BLaER1 (cell line): ENCODE results near the gene BCL3.

Experiments used
- H3K27ac ChIP-seq: shearing (Covaris generic); formaldehyde crosslinking; 2 replicates; pipeline ENCODE4 v1.8.1; 2022
- H3K27me3 ChIP-seq: shearing (Covaris generic); formaldehyde crosslinking; 2 replicates; pipeline ENCODE4 v1.8.1; 2022
- H3K36me3 ChIP-seq: shearing (Covaris generic); formaldehyde crosslinking; 2 replicates; pipeline ENCODE4 v1.8.1; 2022
- H3K4me1 ChIP-seq: shearing (Covaris generic); formaldehyde crosslinking; 2 replicates; pipeline ENCODE4 v1.8.1; 2022
- H3K4me2 ChIP-seq: shearing (Covaris generic); formaldehyde crosslinking; 2 replicates; pipeline ENCODE4 v1.8.1; 2022
- H3K4me3 ChIP-seq: shearing (Covaris generic); formaldehyde crosslinking; 2 replicates; pipeline ENCODE4 v1.8.1; 2022
- H3K9ac ChIP-seq: shearing (Covaris generic); formaldehyde crosslinking; 2 replicates; pipeline ENCODE4 v1.8.1; 2022
- H3K9me3 ChIP-seq: shearing (Covaris generic); formaldehyde crosslinking; 2 replicates; pipeline ENCODE4 v1.8.1; 2022
- H4K20me1 ChIP-seq: shearing (Covaris generic); formaldehyde crosslinking; 2 replicates; pipeline ENCODE4 v1.8.1; 2022
- Cebpa-rat ChIP-seq: shearing (Covaris generic); IDR thresholded peaks from 2 replicates; pipeline ENCODE4 v1.8.1; 2022

The BCL3 gene

DNA sequence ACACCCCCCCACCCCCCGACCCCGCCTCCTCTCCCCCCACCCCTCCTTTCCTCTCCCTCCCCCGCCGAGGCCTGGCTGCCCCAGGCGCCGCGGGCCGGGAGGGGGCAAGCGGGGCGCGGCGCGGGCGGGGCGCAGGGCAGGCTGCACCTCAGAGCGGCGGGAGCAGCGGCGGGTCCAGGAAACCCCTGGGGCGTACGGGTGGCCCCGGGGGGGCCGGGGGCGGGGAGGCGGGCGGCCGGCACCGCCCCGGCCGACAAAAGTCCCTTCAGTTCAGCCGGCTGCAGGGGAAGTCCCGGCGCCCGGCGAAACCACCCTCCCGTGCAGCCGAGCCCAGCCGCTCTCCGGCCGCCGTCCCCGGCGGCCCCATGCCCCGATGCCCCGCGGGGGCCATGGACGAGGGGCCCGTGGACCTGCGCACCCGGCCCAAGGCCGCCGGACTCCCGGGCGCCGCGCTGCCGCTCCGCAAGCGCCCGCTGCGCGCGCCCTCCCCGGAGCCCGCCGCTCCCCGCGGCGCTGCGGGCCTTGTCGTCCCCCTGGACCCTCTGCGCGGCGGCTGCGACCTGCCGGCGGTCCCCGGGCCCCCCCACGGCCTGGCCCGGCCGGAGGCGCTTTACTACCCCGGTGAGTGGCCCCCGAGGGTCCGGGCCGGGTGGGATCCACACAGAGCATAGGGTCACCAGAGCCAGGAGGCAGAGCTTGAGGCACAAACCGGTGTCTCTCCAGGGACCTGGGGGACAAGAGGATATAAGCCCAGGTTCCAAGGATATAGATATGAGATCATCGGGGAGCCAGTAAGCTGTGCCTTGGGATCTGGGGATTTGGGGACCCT is at the start of gene BCL3:
Gene BCL3, plus strand, starts transcription at position 283 of the 829 bp plus-strand sequence. Its CDS starts 83 bp downstream, at position 366.
- Histone ChIP-seq H4K20me1 (peaks cover 18% of the 10 kb centered on the region; the same call in 1 of the 2 replicates), H3K36me3 (peaks cover 14% of the 10 kb centered on the region), H3K4me3 (peak within 1 kb of the TSS; percentile 91), H3K9ac (peak within 1 kb of the TSS; percentile 93), H3K27ac (peak within 1 kb of the TSS; percentile 95), H3K4me1 (peaks cover 49% of the 10 kb centered on the region), H3K27me3 (no peaks in the 10 kb centered on the region), H3K9me3 (no peaks in the 10 kb centered on the region), H3K4me2 (peak within 1 kb of the TSS; percentile 99)
- no peak for TF ChIP-seq Cebpa-rat

GRCh38 chr19:44700547-44700946 is 48.0 kb upstream of the BCL3 start:
- H3K4me3 ChIP-seq, result no peak overlapping the region
- H3K4me2 ChIP-seq, result no peak overlapping the region
- no peak for TF ChIP-seq Cebpa-rat
- H3K4me1 ChIP-seq, result peaks cover 26% of the 10 kb centered on the region
- H3K36me3 ChIP-seq, result no peaks in the 10 kb centered on the region
- no peaks in the 10 kb centered on the region for H3K9me3 ChIP-seq
- no peaks in the 10 kb centered on the region for H4K20me1 ChIP-seq
- no peak overlapping the region for H3K9ac ChIP-seq
- H3K27ac ChIP-seq, result no peak overlapping the region
- no peaks in the 10 kb centered on the region for H3K27me3 ChIP-seq

- Histone ChIP-seq H3K4me1 (peaks cover 25% of the 10 kb centered on the region), H3K9me3 (no peaks in the 10 kb centered on the region), H4K20me1 (no peaks in the 10 kb centered on the region), H3K27ac (no peak overlapping the region), H3K4me3 (no peak overlapping the region), H3K36me3 (no peaks in the 10 kb centered on the region), H3K27me3 (no peaks in the 10 kb centered on the region), H3K9ac (no peak overlapping the region), H3K4me2 (no peak overlapping the region)
- TF ChIP-seq Cebpa-rat, result no peak
These were observed 47.3 kb upstream of the BCL3 start for GRCh38 chr19:44701228-44701627.

DNA sequence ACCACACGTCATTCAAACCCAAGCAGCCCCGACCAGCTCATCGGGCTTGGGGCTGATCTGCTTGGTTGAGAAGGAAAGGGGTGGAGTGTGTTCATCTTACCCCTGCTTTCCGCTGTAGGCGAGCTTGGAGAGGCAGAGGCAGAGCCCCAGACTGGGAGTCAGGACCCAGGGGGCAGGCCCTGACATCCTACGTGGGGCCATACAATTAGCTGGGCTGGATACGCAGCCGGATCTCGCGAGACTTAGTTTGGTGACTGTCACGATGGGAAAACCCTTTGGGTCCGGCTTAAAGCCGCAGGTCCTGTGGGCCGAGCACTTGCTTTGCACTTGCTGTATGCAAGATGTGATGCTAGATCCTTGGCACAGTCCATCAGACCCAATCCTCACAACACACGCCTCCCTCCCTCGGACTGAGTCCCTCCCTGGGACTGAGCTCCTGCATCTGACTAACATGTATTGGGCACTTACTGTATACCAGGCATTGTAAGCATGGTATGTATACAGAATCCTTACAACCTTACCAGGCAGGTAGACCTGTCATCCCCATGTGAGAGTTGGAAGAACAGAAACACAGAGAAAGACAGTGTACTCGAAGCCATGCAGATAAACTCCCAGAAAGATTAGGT is 45.8 kb upstream of the BCL3 start:
- no peaks in the 10 kb centered on the region for H3K36me3 ChIP-seq
- peaks cover 10% of the 10 kb centered on the region for H3K4me1 ChIP-seq
- H3K27me3 ChIP-seq, result no peaks in the 10 kb centered on the region
- H3K4me3 ChIP-seq, result no peak overlapping the region
- H4K20me1 ChIP-seq, result no peaks in the 10 kb centered on the region
- no peak overlapping the region for H3K27ac ChIP-seq
- no peak overlapping the region for H3K4me2 ChIP-seq
- H3K9me3 ChIP-seq, result no peaks in the 10 kb centered on the region
- no peak for TF ChIP-seq Cebpa-rat
- no peak overlapping the region for H3K9ac ChIP-seq

- TF ChIP-seq Cebpa-rat, result no peak
- no peak overlapping the region for H3K4me3 ChIP-seq
- no peaks in the 10 kb centered on the region for H4K20me1 ChIP-seq
- no peak overlapping the region for H3K9ac ChIP-seq
- H3K9me3 ChIP-seq, result no peaks in the 10 kb centered on the region
- H3K27me3 ChIP-seq, result no peaks in the 10 kb centered on the region
- H3K4me2 ChIP-seq, result no peak overlapping the region
- no peak overlapping the region for H3K27ac ChIP-seq
- H3K4me1 ChIP-seq, result peaks cover 2% of the 10 kb centered on the region
- H3K36me3 ChIP-seq, result no peaks in the 10 kb centered on the region
These were observed 45.0 kb upstream of the BCL3 start for GRCh38 chr19:44703336-44704078.

DNA sequence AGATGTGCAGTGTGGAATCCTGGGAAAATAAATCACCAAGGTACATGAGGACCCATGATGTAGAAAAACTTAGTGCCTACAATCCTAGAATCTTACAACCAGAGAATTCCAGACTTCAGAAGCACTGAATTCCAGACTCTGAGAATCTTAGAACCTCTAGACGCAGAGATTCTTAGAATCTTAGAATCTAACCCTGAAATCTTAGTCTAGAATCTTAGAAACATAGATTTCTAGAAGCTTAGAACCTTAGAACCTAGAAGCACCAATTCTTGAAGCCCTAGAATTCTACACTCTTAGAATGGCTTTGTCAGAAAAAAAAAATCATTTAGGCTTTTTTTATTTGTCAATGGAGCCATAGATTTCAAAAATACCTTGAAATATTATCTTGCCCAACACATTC is 43.5 kb upstream of the BCL3 start:
- Histone ChIP-seq H3K4me2 (no peak overlapping the region), H3K27ac (no peak overlapping the region), H3K9me3 (no peaks in the 10 kb centered on the region), H4K20me1 (no peaks in the 10 kb centered on the region), H3K9ac (no peak overlapping the region), H3K36me3 (no peaks in the 10 kb centered on the region), H3K27me3 (no peaks in the 10 kb centered on the region), H3K4me3 (no peak overlapping the region), H3K4me1 (peaks cover 3% of the 10 kb centered on the region)
- TF ChIP-seq Cebpa-rat, result no peak

DNA sequence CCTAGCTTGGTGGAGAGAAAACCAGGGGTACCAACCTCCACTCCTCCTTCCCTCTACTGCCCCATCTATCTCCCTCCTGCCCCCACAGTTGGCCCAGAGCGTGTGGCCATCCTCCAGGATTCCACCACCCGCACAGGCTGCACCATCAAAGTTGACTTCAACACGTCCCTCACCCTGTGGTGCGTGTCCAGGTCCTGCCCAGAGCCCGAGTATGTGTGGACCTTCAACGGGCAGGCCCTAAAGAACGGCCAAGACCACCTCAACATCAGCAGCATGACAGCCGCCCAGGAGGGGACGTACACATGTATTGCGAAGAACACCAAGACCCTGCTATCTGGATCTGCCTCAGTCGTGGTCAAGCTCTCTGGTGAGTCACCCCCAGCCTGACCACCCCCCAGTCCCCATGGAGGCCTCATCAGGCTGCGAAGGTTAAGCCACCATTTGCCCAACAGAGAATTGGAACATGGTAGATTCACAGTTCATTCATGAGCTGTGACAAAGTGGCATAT is 43.0 kb upstream of the BCL3 start:
- H3K4me2 ChIP-seq, result no peak overlapping the region
- peaks cover 9% of the 10 kb centered on the region for H3K4me1 ChIP-seq
- no peaks in the 10 kb centered on the region for H4K20me1 ChIP-seq
- no peaks in the 10 kb centered on the region for H3K27me3 ChIP-seq
- no peak overlapping the region for H3K9ac ChIP-seq
- H3K36me3 ChIP-seq, result no peaks in the 10 kb centered on the region
- H3K9me3 ChIP-seq, result no peaks in the 10 kb centered on the region
- no peak for TF ChIP-seq Cebpa-rat
- H3K27ac ChIP-seq, result no peak overlapping the region
- H3K4me3 ChIP-seq, result no peak overlapping the region

DNA sequence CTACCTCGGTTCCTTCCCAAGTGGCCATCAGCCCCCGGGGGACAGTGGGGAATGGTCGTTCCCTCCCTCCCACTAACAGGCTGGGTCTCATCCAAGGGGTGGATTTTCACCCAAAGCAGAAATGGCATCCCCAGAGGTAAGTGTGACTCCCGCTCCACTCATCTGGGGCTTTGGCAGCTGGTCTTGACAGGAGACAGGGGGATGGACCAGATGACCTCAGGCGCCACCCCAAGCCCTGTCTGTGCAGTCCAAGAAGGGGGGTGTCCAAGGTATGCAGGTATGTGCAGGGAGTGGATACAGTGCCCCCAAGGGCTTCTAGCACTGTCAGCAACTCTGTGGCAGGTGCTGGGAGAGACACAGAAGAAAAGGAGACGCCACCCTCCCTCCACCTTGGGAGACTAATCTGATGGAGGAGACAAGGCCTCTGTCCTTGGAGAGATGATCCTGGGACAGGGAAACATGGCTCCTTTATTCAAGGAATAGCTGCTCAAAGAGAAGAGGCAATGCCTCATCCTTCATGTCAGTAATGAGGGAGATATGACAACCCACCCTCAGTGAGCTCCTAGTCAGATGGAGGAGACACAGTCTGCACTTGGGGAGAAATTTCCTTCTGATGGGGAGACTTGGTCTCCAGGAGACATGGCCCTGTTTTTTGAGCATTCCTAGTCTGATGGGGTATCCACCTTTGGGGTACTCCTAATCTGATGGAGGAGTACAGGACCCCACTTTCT is 41.8 kb upstream of the BCL3 start:
- H3K9me3 ChIP-seq, result no peaks in the 10 kb centered on the region
- H3K27me3 ChIP-seq, result no peaks in the 10 kb centered on the region
- no peak overlapping the region for H3K9ac ChIP-seq
- H3K27ac ChIP-seq, result no peak overlapping the region
- no peak for TF ChIP-seq Cebpa-rat
- H4K20me1 ChIP-seq, result no peaks in the 10 kb centered on the region
- H3K4me1 ChIP-seq, result peaks cover 12% of the 10 kb centered on the region
- H3K4me3 ChIP-seq, result no peak overlapping the region
- H3K36me3 ChIP-seq, result no peaks in the 10 kb centered on the region
- H3K4me2 ChIP-seq, result no peak overlapping the region

GRCh38 chr19:44707794-44708193 is 40.7 kb upstream of the BCL3 start:
- peaks cover 12% of the 10 kb centered on the region for H3K4me1 ChIP-seq
- H3K27me3 ChIP-seq, result no peaks in the 10 kb centered on the region
- H4K20me1 ChIP-seq, result no peaks in the 10 kb centered on the region
- H3K9ac ChIP-seq, result no peak overlapping the region
- TF ChIP-seq Cebpa-rat, result no peak
- H3K4me3 ChIP-seq, result no peak overlapping the region
- H3K4me2 ChIP-seq, result no peak overlapping the region
- no peak overlapping the region for H3K27ac ChIP-seq
- H3K36me3 ChIP-seq, result no peaks in the 10 kb centered on the region
- no peaks in the 10 kb centered on the region for H3K9me3 ChIP-seq
